Fibroblast of skin of left biceps (primary cell): Measurements from ENCODE around the gene TANK.
"Not testable (repeated sequence)": the region's sequence is repeated elsewhere in the genome, so short reads cannot be mapped to it uniquely, and the experiment has no call there.

ENCODE experiments used
- DNase-seq, 2 experiments: peaks; one replicate each; pipeline ENCODE4 v3.0.0-alpha.2; 2013; ENCODE audit warnings: low read depth in 2 of 2

TANK gene

DNA sequence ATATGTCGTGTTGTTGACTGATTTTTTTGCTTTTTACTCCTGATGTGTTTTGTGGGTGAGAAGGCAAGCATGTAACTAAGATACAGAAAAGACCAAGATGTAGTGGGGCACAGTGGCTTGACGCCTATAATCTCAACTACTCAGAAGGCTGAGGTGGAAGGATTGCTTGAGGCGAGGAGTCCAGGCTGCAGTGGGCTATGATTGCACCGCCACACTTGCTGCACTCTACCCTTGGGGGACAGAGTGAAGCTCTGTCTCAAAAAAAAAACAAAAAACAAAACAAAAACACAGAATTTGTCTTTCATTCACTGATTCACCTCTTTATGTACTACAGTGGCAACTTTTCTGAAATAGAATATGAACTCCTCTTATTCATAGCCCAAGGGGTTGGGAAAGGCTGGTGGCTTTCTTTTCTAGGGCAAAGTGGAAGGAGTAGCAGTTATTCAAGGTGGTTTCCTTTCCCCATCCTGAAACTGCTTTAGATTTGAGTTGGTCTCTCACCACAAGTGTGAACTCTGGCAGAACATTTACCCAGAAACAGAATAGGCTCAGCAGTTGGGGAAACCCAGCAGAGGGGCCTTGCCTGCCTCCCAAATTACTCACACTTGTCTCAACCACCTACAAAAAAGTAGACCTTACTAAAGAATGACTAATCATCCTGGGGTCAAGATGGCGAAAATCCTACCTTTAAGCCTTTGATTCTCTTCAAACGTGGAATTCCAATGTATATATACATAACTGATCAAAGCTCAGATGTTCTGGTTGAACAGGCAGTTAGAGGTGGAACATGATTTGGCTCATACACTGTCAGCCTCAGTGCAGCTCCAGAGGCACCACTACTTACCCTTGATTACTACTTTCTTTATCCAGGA, 6.5 kb downstream of the TANK start:
- DNase-seq = no peak

DNA sequence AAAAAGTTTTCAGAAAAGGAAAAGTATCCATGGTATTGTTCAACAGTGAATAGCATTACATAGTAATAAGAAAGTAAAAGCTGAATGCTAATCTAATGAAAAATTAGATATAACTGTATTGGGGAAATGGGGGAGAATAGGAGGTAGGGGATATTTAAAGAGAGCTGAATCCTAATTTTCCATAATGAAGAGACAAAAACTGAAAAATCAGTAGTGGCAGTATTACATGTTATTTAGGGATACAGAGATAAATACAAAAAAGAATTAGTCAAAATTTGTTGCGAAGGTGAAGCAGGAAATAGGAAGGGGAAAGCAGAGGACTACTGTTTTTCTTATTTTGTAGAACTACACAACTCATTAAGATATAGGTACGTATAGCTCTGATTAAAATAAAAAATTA, 9.1 kb downstream of the TANK start:
- no peak for DNase-seq

- no peak for DNase-seq
Observed at GRCh38 chr2:161170377-161170776, 10.1 kb downstream of the TANK start.

DNA sequence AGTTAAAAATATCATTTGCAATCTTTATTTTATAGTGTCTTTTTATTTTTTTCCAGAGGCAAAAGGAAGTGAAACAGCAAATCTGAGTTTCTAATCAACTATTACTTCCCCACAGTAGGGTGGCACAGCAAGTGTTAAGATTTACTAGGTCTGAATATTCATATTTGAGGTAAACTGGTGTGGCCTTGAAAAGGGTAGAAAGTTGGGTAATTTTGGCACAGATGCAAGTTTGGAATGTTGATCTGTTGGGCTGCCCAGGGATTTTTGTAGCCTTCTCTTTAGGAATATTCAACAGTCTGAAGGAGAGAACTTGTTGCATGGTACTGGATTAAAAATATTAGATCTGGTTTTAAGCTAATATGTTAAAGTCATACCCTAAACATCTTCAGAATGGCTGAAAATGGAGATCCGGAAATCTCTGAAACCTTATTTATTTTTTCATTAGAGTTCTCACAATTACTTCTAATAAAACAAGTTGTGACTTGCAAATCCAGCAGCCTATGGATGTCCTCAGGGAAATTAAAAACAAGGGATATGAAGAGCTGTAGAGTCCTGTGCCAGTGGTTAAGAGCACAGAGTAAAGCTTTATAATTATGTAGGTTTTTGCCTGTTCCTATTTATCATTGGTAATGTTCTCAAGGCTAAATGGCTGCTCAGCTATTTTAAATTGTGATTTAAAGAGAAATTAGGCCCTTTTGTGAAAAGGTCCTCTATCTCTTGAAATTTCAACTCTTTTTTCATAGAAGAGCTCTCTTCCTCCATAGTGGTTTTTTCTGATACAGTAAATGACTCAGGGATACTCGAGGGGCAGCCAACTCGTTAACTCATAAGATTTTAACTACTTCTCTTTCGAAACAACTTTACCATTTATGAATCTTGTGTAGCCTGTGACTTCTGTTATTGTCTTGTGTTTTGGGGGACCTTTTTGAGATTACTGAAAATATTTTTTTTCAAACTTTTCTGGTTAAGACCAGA, 11.0 kb downstream of the TANK start:
- DNase-seq = no peak

DNA sequence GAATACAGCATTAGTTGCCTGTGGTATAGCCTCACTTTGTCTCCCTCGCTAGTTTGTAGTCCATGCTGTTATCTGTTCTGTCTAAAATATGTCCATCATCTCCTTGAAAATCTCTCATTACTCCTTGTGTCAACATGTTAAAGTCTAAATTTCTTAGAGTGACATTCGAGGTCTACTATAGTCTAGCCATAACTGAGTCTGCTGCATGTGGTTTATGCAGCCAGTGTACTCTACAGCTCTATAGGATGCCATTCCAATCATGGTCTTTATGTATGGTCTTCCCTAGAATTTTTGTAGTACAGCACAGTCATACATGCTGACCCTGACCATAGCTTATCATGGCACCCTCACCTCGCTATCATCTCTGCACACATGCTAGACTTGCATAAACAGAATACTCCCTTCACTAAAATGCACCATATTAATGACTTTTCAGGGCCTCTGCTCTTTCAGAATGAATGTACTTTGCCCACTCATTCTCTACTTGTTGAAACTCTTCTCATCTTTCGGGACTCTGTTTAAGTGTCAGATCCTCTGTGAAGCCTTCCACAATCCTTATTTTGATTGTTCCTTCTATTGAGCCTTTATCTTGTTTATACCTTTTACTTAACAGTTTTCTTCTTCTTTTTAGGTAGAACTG, 12.8 kb downstream of the TANK start:
- no peak for DNase-seq

DNA sequence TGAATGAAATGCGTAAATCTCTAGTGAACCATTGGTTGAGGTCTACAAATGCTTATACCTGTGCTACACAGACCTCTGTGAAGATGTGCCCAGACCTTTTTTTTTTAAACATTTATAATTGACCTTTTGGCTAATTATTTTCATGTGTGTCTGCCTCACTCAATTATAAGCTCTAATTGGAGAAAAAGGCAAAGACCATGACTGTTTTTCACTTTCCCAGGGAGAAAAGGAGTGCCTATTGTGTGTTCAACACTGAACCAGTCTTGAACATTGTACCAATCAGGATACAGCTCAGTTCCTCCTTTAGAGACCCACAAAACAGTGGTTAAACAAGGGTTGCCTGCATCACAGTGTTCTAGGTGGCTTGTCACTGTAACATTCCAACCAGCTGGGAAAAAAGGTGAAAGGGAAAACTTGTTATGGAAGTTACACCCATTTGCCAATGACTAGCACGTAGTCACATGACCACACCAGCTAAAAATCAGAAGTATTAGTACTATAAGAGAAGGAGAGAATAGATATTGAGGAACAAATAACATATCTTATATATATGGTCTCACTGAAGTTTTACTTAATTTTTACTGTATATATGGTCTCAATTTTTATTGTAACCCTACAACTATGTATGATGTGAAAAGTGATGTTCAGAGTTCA, 13.4 kb downstream of the TANK start:
- no peak for DNase-seq

DNA sequence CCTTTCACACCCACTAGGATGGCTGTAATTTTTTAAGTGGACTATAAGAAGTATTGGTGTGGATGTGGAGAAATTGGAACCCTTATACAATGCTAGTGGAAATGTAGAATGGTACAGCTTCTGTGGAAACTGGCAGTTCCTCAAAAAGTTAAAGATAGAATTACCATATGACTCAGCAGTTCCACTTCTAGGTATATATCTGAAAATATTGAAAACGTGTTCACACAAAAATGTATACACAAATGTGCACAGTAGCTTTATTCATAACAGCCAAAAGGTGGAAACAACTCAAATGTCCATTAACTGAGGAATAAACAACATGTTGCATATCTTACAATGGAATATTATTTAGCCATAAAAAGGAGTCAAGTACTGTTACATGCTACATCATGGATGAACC, 17.7 kb downstream of the TANK start:
- no peak for DNase-seq

- DNase-seq = no peak
Observed at GRCh38 chr2:161178756-161179155, 18.5 kb downstream of the TANK start.

GRCh38 chr2:161190050-161190449, 29.8 kb downstream of the TANK start:
- no peak for DNase-seq

DNA sequence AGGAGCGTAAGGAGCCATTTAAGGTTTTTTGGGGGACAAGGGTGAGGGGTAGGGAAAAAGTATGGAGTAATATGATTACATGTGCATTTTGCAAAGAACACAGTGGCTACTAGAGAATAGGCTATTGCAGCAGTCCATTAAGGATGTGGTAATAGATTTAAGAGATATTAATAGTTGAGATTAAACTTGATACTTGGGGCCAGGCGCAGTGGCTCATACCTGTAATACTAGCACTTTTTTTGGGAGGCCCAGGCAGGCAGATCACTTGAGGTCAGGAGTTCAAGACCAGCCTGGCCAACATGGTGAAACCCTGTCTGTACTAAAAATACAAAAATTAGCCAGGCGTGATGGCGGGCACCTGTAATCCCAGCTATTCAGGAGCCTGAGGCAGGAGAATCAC, 35.4 kb downstream of the TANK start:
- not testable (repeated sequence) for DNase-seq

GRCh38 chr2:161199912-161200701, 39.9 kb downstream of the TANK start:
- DNase-seq = no peak

- DNase-seq = no peak
Observed at GRCh38 chr2:161204846-161205245, 44.6 kb downstream of the TANK start.

DNA sequence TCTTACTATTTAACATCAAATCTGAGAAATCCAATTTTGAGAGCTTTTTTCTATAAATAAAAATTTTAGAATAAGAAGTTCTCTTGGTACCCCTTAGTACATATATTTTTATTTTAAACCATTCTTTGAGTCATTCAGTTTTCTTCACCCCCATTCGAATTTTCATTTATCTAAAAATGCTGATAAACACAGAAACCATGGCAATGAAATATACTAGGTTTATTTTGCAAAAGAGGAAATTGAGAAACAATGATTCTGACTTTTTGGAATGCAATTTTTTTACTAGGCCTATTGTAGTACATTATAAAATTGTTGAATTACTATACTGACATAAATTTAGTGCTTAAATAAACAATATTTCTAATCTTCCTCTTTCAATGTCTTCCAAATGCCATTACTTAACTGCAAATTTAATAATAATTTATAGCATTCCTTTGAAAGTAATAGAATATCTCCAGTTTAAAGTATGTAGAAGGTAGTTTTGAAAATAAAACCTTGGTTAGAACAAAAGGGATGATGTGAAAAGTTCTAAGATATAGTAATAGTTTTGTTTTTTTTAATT, 46.3 kb downstream of the TANK start:
- DNase-seq = peak in 1 of 2 experiments; percentile 4

- DNase-seq = no peak
Observed at GRCh38 chr2:161207941-161208340, 47.7 kb downstream of the TANK start.

GRCh38 chr2:161208527-161209139, 48.4 kb downstream of the TANK start:
- DNase-seq = peak; percentile 26 to 32

GRCh38 chr2:161209902-161210301, 49.7 kb downstream of the TANK start:
- no peak for DNase-seq

GRCh38 chr2:161217597-161218185, 57.5 kb downstream of the TANK start:
- no peak for DNase-seq

DNA sequence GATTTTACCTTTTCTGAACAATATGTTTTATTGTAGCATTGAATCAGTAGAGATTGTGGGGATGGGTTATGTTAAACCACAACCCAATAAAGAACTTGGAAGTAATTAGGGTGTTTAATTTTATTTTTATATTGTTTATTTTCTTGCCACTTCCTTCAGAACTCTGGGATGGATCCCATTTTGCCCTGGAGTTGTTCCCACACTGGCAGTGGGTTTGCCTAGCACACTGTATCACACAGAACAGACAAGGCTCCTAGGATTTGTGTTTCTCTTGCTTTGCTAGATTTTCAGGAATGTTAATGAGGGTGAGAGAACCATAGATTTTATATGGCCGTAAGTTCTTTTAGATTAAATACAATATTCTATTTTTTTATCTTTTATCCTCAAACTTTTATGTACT, 59.0 kb downstream of the TANK start:
- DNase-seq = no peak

- peak in 1 of 2 experiments; percentile 6 for DNase-seq
Observed at GRCh38 chr2:161223139-161223732, 63.0 kb downstream of the TANK start.
